Karpas-422 (cell line): Measurements from ENCODE around the gene AMPD3. TPM values are rescaled to one million over a fixed set of nuclear protein-coding genes. Genes with fewer than 3 reads are reported as not detected.
A peak's percentile ranks its signal among the peaks of the same experiment; 100 is the strongest.

Source experiments
- DNase-seq: peaks from one replicate; pipeline ENCODE4 v3.0.0-alpha.2; 2015
- H2AFZ ChIP-seq: fragments of 200-600 bp; sonication (generic); 2 replicates; pipeline ENCODE4 v1.6.1; 2014; ENCODE audit warnings: antibody characterized with exemption, low read length, mixed read lengths
- H3K27ac ChIP-seq: fragments of 200-600 bp; sonication (generic); 2 replicates; pipeline ENCODE4 v1.5.1; 2014; ENCODE audit warnings: mild to moderate bottlenecking, low read length, moderate library complexity
- H3K27me3 ChIP-seq: fragments of 200-600 bp; sonication (generic); 2 replicates; pipeline ENCODE4 v1.6.1; 2014; ENCODE audit warnings: low read length, mixed read lengths
- H3K36me3 ChIP-seq: fragments of 200-600 bp; sonication (generic); 2 replicates; pipeline ENCODE4 v1.6.1; 2014; ENCODE audit warnings: low read length, mixed read lengths; ENCODE audit not compliant: insufficient read depth
- H3K4me1 ChIP-seq: fragments of 200-600 bp; sonication (generic); 2 replicates; pipeline ENCODE4 v1.6.1; 2014; ENCODE audit warnings: mild to moderate bottlenecking, low read length, mixed read lengths
- H3K4me2 ChIP-seq: fragments of 200-600 bp; sonication (generic); 2 replicates; pipeline ENCODE4 v1.6.1; 2014; ENCODE audit warnings: low read length, low read depth, mild to moderate bottlenecking; ENCODE audit not compliant: poor library complexity, severe bottlenecking
- H3K4me3 ChIP-seq: fragments of 200-600 bp; sonication (generic); 2 replicates; pipeline ENCODE4 v1.5.1; 2014; ENCODE audit warnings: mild to moderate bottlenecking, antibody characterized with exemption, low read length, mixed read lengths
- H3K79me2 ChIP-seq: fragments of 200-600 bp; sonication (generic); 2 replicates; pipeline ENCODE4 v1.6.1; 2014; ENCODE audit warnings: mild to moderate bottlenecking, low read length, mixed read lengths
- H3K9ac ChIP-seq: fragments of 200-600 bp; sonication (generic); 2 replicates; pipeline ENCODE4 v1.6.0; 2014; ENCODE audit warnings: low read length
- H3K9me2 ChIP-seq: fragments of 200-600 bp; sonication (generic), shearing (Covaris generic); replicated peaks from 2 replicates; pipeline ENCODE4 v1.6.0; 2014; ENCODE audit warnings: mild to moderate bottlenecking, low read length, moderate library complexity; ENCODE audit not compliant: insufficient read depth
- H3K9me3 ChIP-seq: fragments of 300-700, 200-600 bp; sonication (generic); 2 replicates; pipeline ENCODE4 v1.6.1; 2014; ENCODE audit warnings: low read length, mixed read lengths
- H4K20me1 ChIP-seq: fragments of 200-600 bp; sonication (generic); 2 replicates; pipeline ENCODE4 v1.6.1; 2014; ENCODE audit warnings: mild to moderate bottlenecking, antibody characterized with exemption, low read length, low read depth; ENCODE audit not compliant: insufficient read depth
- total RNA-seq: library from RNA; depleted of rRNA; stranded (reverse); fragments of >200 nt; shearing (Covaris generic); gene quantifications from 2 replicates; pipeline ENCODE4 v1.2.3, GENCODE V29; 2014; ENCODE audit warnings: low replicate concordance

The AMPD3 gene
- total RNA-seq, 1 experiment from 2014 or later: 12.5 TPM

DNA sequence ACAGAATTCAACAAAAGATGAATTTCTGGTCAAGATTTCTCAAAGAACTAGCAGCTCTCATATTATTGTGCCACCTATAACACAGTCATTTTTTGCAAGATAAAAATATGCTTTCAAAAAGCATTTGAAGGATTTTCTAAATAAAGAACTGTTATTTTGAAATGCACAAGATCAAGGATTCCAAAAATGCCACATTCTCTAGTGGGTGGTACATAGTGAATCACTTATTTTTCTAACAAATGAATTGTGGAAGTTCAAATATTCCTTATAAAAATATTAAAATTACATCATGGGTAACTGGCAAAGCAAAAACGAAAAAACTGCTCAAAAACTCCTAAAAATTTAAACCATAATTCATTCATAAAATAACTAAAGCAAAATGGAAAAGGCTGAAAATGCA, 83.9 kb downstream of the AMPD3 start:
- DNase-seq: no peak
- H3K79me2 ChIP-seq: peaks cover 8% of the 10 kb centered on the region; the same call in 1 of the 2 replicates
- no peak overlapping the region for H3K4me2 ChIP-seq
- H4K20me1 ChIP-seq: no peaks in the 10 kb centered on the region; the same call in 1 of the 2 replicates
- H3K4me1 ChIP-seq: peaks cover 22% of the 10 kb centered on the region
- H3K4me3 ChIP-seq: no peak overlapping the region
- H2AFZ ChIP-seq: no peak overlapping the region
- H3K9me2 ChIP-seq: no peaks in the 10 kb centered on the region
- no peak overlapping the region for H3K27ac ChIP-seq
- no peaks in the 10 kb centered on the region for H3K36me3 ChIP-seq
- no peaks in the 10 kb centered on the region; the same call in 1 of the 2 replicates for H3K9me3 ChIP-seq
- no peaks in the 10 kb centered on the region for H3K27me3 ChIP-seq
- H3K9ac ChIP-seq: no peak overlapping the region

DNA sequence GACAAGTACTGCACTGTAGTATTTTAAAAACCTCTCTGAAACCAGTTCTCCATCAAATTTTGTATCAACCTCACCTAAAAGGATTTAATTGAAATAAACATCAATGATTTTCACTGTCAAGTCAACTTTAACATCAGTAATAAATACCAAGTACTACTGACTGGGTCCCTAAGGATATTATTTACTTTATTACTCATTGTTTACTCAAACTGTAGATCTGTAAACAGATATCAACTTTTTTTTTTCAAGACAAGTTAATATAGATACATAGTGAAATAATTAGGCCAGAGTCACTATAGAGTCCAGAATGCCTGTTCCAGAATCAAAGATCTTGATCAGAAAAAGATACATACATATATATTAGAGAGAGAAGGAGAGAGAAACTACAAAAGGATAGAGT, 84.3 kb downstream of the AMPD3 start:
- no peak overlapping the region for H3K9ac ChIP-seq
- H3K27ac ChIP-seq: no peak overlapping the region
- peak overlapping the region; percentile 97 for H3K4me2 ChIP-seq
- no peaks in the 10 kb centered on the region for H3K27me3 ChIP-seq
- no peaks in the 10 kb centered on the region for H3K9me2 ChIP-seq
- no peak for DNase-seq
- H3K4me1 ChIP-seq: peaks cover 22% of the 10 kb centered on the region
- H3K9me3 ChIP-seq: no peaks in the 10 kb centered on the region; the same call in 1 of the 2 replicates
- H2AFZ ChIP-seq: no peak overlapping the region
- no peaks in the 10 kb centered on the region for H3K36me3 ChIP-seq
- H3K79me2 ChIP-seq: peaks cover 8% of the 10 kb centered on the region; the same call in 1 of the 2 replicates
- no peak overlapping the region for H3K4me3 ChIP-seq
- no peaks in the 10 kb centered on the region; the same call in 1 of the 2 replicates for H4K20me1 ChIP-seq

GRCh38 chr11:10540546-10540914, 85.5 kb downstream of the AMPD3 start:
- no peak for DNase-seq
- Histone ChIP-seq H4K20me1 (no peaks in the 10 kb centered on the region; the same call in 1 of the 2 replicates), H3K9ac (peak overlapping the region; percentile 80), H3K79me2 (peaks cover 8% of the 10 kb centered on the region; the same call in 1 of the 2 replicates), H3K9me3 (no peaks in the 10 kb centered on the region; the same call in 1 of the 2 replicates), H3K4me3 (peak overlapping the region; percentile 85), H3K9me2 (no peaks in the 10 kb centered on the region), H3K27me3 (no peaks in the 10 kb centered on the region), H3K4me1 (peaks cover 30% of the 10 kb centered on the region), H3K36me3 (no peaks in the 10 kb centered on the region), H2AFZ (no peak overlapping the region), H3K27ac (no peak overlapping the region), H3K4me2 (peak overlapping the region; percentile 97)

DNA sequence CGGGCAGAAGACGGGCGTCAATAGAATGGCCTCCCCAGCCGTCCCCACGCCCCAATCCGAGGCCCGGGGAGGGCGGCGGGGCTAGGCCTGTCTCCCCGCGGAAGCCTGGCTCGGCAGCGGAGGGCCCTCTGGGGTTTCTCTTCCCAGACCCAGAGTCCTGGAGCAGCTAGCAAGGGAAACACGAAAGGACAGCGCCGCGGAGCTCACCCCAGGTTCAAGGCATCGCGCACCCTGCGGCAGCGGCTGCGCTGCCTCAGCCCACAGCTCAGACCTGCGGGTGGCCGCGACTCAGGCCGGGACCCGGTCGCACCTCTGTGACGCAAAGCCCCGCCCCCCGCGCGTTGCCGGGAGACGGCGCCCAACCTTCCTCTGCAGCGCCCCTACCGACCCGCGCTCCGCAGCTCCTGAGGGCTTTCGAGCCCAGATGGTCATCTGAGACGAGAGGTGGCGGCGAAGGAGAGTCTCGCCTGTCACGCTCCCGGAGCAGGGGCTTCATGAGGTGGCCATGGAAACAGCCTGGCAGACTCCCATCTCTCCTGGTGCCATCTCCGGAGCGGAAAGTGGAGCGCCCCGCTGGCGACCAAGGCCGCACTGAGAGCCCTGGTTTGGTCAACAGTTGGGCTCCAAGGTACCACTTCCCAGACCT, 86.0 kb downstream of the AMPD3 start, which contains the start of gene RNF141:
TSS of gene RNF141 (minus strand) at position 273 of the 646 bp plus-strand sequence. CDS start 7,029 bp downstream, outside the sequence.
- Histone ChIP-seq H3K9ac (peak within 1 kb of the TSS; percentile 80), H3K36me3 (no peaks in the 10 kb centered on the region), H3K79me2 (peaks cover 8% of the 10 kb centered on the region; the same call in 1 of the 2 replicates), H3K4me1 (peaks cover 35% of the 10 kb centered on the region), H3K9me3 (no peaks in the 10 kb centered on the region; the same call in 1 of the 2 replicates), H4K20me1 (no peaks in the 10 kb centered on the region; the same call in 1 of the 2 replicates), H3K27ac (no peak within 1 kb of the TSS), H3K4me2 (peak within 1 kb of the TSS; percentile 97), H3K4me3 (peak within 1 kb of the TSS; percentile 85), H2AFZ (peak within 1 kb of the TSS; percentile 97), H3K9me2 (no peaks in the 10 kb centered on the region), H3K27me3 (no peaks in the 10 kb centered on the region)
- DNase-seq: peak; percentile 97

- H3K36me3 ChIP-seq: no peaks in the 10 kb centered on the region
- no peaks in the 10 kb centered on the region for H3K9me2 ChIP-seq
- H4K20me1 ChIP-seq: no peaks in the 10 kb centered on the region; the same call in 1 of the 2 replicates
- H3K79me2 ChIP-seq: peaks cover 8% of the 10 kb centered on the region; the same call in 1 of the 2 replicates
- H3K9me3 ChIP-seq: no peaks in the 10 kb centered on the region; the same call in 1 of the 2 replicates
- H3K4me1 ChIP-seq: peaks cover 35% of the 10 kb centered on the region
- peak overlapping the region; percentile 85 for H3K4me3 ChIP-seq
- peak overlapping the region; percentile 97 for H3K4me2 ChIP-seq
- no peaks in the 10 kb centered on the region for H3K27me3 ChIP-seq
- H3K9ac ChIP-seq: peak overlapping the region; percentile 80
- no peak for DNase-seq
- peak overlapping the region; percentile 97 for H2AFZ ChIP-seq
- H3K27ac ChIP-seq: no peak overlapping the region
Measured at GRCh38 chr11:10541561-10541930, 86.5 kb downstream of the AMPD3 start.

DNA sequence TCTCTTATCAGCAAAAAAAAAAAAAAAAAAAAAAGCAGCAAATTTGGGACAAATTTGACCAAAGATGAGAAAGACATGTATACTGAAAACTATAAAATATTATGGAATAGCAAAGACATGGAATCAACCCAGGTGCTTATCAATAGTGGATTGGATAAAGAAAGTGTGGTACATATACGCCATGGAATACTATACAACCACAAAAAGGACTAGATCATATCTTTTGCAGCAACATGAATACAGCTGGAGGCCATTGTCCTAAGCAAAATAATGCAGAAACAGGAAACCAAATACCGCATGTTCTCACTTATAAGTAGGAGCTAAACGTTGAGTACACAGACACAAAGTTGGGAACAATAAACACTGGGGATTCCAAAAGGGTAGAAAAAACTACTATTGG, 87.7 kb downstream of the AMPD3 start:
- no peak overlapping the region for H2AFZ ChIP-seq
- H3K36me3 ChIP-seq: no peaks in the 10 kb centered on the region
- H3K9me3 ChIP-seq: no peaks in the 10 kb centered on the region; the same call in 1 of the 2 replicates
- H3K9ac ChIP-seq: no peak overlapping the region
- H3K27ac ChIP-seq: no peak overlapping the region
- no peak overlapping the region for H3K4me3 ChIP-seq
- no peaks in the 10 kb centered on the region; the same call in 1 of the 2 replicates for H4K20me1 ChIP-seq
- DNase-seq: no peak
- H3K27me3 ChIP-seq: no peaks in the 10 kb centered on the region
- no peak overlapping the region for H3K4me2 ChIP-seq
- peaks cover 8% of the 10 kb centered on the region; the same call in 1 of the 2 replicates for H3K79me2 ChIP-seq
- H3K4me1 ChIP-seq: peaks cover 35% of the 10 kb centered on the region
- H3K9me2 ChIP-seq: no peaks in the 10 kb centered on the region

- Histone ChIP-seq H3K27me3 (no peaks in the 10 kb centered on the region), H3K27ac (no peak overlapping the region)
Measured at GRCh38 chr11:10543782-10544181, 88.7 kb downstream of the AMPD3 start.

More at GRCh38 chr11:10543782-10544181, 88.7 kb downstream of the AMPD3 start:
- Histone ChIP-seq H3K36me3 (no peaks in the 10 kb centered on the region), H2AFZ (no peak overlapping the region), H3K4me2 (no peak overlapping the region), H3K4me3 (no peak overlapping the region), H3K9me2 (no peaks in the 10 kb centered on the region), H3K79me2 (peaks cover 8% of the 10 kb centered on the region; the same call in 1 of the 2 replicates), H3K9me3 (no peaks in the 10 kb centered on the region; the same call in 1 of the 2 replicates), H4K20me1 (no peaks in the 10 kb centered on the region; the same call in 1 of the 2 replicates), H3K9ac (no peak overlapping the region), H3K4me1 (peaks cover 35% of the 10 kb centered on the region)
- no peak for DNase-seq
